ENCODE results near the gene ABHD5.

DNA sequence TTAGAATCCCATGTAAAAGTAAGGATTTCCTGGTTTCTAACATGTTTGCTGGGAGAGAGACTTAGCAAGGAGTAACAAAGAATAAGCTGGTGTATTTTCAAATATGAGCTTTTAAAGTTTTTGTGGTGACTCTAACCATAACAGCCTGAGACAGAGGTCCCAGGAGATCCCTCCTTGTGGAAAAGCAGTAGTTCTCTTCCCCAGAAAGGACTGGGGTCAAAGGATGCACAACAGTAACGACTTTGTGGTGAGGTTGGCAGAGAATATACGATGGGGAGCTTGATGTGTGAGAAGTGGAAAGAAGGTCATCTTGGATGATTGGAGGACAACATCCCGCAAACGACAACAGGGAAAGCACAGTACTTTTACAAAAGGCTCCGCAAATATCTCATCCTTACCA is 38.2 kb downstream of the ABHD5 start:
- TF ChIP-seq, protein P1, sequence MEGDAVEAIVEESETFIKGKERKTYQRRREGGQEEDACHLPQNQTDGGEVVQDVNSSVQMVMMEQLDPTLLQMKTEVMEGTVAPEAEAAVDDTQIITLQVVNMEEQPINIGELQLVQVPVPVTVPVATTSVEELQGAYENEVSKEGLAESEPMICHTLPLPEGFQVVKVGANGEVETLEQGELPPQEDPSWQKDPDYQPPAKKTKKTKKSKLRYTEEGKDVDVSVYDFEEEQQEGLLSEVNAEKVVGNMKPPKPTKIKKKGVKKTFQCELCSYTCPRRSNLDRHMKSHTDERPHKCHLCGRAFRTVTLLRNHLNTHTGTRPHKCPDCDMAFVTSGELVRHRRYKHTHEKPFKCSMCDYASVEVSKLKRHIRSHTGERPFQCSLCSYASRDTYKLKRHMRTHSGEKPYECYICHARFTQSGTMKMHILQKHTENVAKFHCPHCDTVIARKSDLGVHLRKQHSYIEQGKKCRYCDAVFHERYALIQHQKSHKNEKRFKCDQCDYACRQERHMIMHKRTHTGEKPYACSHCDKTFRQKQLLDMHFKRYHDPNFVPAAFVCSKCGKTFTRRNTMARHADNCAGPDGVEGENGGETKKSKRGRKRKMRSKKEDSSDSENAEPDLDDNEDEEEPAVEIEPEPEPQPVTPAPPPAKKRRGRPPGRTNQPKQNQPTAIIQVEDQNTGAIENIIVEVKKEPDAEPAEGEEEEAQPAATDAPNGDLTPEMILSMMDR (IDR thresholded peaks at IDR 0.05; ENCODE audit: low read length): no peak
- TF ChIP-seq EZH2phosphoT487 (IDR thresholded peaks at IDR 0.05; ENCODE audit: low read length) (no peak), EZH2 (optimal IDR thresholded peaks at IDR 0.05; ENCODE audit: low read depth, low read length) (no peak)

All from MM.1S (cell line).